GM19328 (cell line): ENCODE measurements around the gene TCF7L2.
A peak's percentile ranks its signal among the peaks of the same experiment; 100 is the strongest.

Source experiments
- ATAC-seq: cut with Tn5 transposase; IDR thresholded peaks from one replicate; pipeline ENCODE4 v1.9.1; 2021; ENCODE audit warnings: mild to moderate bottlenecking, moderate library complexity; ENCODE audit not compliant: unreplicated experiment

TCF7L2 gene

GRCh38 chr10:112949875-112950507, at the start of gene TCF7L2:
TSS of gene TCF7L2 (plus strand) at chr10:112950247. CDS start at chr10:112950757, 510 bp downstream.
- peak; percentile 48 for ATAC-seq

- ATAC-seq: no peak
Observed at GRCh38 chr10:112902730-112903129, 47.3 kb upstream of the TCF7L2 start.

- no peak for ATAC-seq
Observed at GRCh38 chr10:112904000-112904399, 46.0 kb upstream of the TCF7L2 start.

GRCh38 chr10:112906945-112907344, 43.1 kb upstream of the TCF7L2 start:
- ATAC-seq: no peak

- no peak for ATAC-seq
Observed at GRCh38 chr10:112907893-112908292, 42.2 kb upstream of the TCF7L2 start.

- no peak for ATAC-seq
Observed at GRCh38 chr10:112911206-112911605, 38.8 kb upstream of the TCF7L2 start.

- ATAC-seq: no peak
Observed at GRCh38 chr10:112912410-112912928, 37.6 kb upstream of the TCF7L2 start.

- ATAC-seq: no peak
Observed at GRCh38 chr10:112913255-112913654, 36.8 kb upstream of the TCF7L2 start.

GRCh38 chr10:112913661-112914287, 36.3 kb upstream of the TCF7L2 start:
- ATAC-seq: no peak

- ATAC-seq: no peak
Observed at GRCh38 chr10:112914288-112914952, 35.6 kb upstream of the TCF7L2 start.

GRCh38 chr10:112915590-112916572, 34.2 kb upstream of the TCF7L2 start:
- ATAC-seq: no peak

GRCh38 chr10:112917681-112918080, 32.4 kb upstream of the TCF7L2 start:
- no peak for ATAC-seq

GRCh38 chr10:112918771-112919170, 31.3 kb upstream of the TCF7L2 start:
- ATAC-seq: no peak

GRCh38 chr10:112919721-112920120, 30.3 kb upstream of the TCF7L2 start:
- ATAC-seq: no peak

GRCh38 chr10:112926906-112927688, 22.9 kb upstream of the TCF7L2 start:
- ATAC-seq: no peak

GRCh38 chr10:112927980-112928379, 22.1 kb upstream of the TCF7L2 start:
- ATAC-seq: no peak

GRCh38 chr10:112932658-112933057, 17.4 kb upstream of the TCF7L2 start:
- no peak for ATAC-seq

GRCh38 chr10:112934193-112934592, 15.9 kb upstream of the TCF7L2 start:
- no peak for ATAC-seq

GRCh38 chr10:112938808-112939482, 11.1 kb upstream of the TCF7L2 start:
- no peak for ATAC-seq
